ENCODE measurements around the gene RPS6KB2. TPM values are rescaled to one million over a fixed set of nuclear protein-coding genes. Genes with fewer than 3 reads are reported as not detected.

Gene RPS6KB2
- total RNA-seq, 1 experiment from 2014 or later = 54.1 TPM

DNA sequence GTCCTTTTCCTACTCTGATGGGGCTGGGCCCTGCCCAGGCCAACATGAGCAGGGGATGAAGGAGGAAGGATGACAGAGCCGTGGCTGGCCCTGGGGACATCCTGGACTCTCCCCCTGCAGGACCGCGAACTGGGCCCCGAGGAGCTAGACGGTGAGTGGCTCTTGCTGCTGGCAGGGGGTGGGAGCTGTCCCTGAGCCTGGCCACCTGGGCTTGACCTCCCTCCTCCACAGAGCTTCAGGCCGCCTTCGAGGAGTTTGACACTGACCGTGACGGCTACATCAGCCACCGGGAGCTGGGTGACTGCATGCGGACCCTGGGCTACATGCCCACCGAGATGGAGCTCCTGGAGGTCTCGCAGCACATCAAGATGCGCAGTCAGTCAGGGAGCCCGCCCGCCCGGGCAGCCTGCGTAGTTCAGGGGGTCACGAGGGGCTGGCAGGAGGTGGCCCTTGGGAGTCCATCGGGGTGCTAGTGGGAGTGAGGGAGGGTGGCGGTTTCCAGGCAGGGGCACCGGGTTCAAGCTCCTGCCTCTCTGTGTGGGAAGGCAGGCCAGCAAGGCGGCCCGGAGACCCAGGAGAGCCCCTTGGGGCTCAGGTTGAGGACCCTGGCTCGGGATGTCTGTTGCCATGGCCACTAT lies 27.9 kb downstream of the RPS6KB2 start:
- no peak overlapping the region for H3K4me3 ChIP-seq (replicated peaks in 1 of 2; ENCODE audit: low read depth in 1 of 2, low read length in 2 of 2)
- H3K79me2 ChIP-seq (ENCODE audit: insufficient read depth, low read length) = no peaks in the 10 kb centered on the region
- no peaks in the 10 kb centered on the region for H3K4me1 ChIP-seq (ENCODE audit: control insufficient read depth in 1 of 2, insufficient read depth in 2 of 2, low read length in 2 of 2)
- BruUV-seq (replicated peaks) = no TSS peak
- DNase-seq (ENCODE audit: low read depth, low spot score) (no peak), ATAC-seq (no peak)
- H3K4me2 ChIP-seq (ENCODE audit: low read length) = no peak overlapping the region
- H2AFZ ChIP-seq (ENCODE audit: low read depth, low read length, poor library complexity, severe bottlenecking) = no peak overlapping the region
- no peak overlapping the region for H3K27ac ChIP-seq (ENCODE audit: low read depth, low read length)
- H3K9me3 ChIP-seq (ENCODE audit: control insufficient read depth in 1 of 2, insufficient read depth in 1 of 2, low read depth in 1 of 2, low read length in 2 of 2) = no peaks in the 10 kb centered on the region
- ChIA-PET POLR2A (no interaction called here), RAD21 (ENCODE audit: low non-redundant PET in 1 of 2, low total read pairs in 2 of 2, uncharacterized antibody in 2 of 2, unreplicated experiment in 2 of 2) (no interaction called here), CTCF (no interaction called here)
- H3K36me3 ChIP-seq (ENCODE audit: control insufficient read depth in 1 of 2, insufficient read depth in 2 of 2, low read length in 2 of 2) = no peaks in the 10 kb centered on the region
- no peaks in the 10 kb centered on the region for H3K27me3 ChIP-seq (ENCODE audit: insufficient read depth, low read length)
- H3K9me2 ChIP-seq (ENCODE audit: insufficient read depth) = no peaks in the 10 kb centered on the region
- intact Hi-C loops (cut with micrococcal nuclease) = no loop called here
- TF ChIP-seq ELF1 (IDR thresholded peaks at IDR 0.05; ENCODE audit: borderline replicate concordance, low read depth) (no peak), FOSL1 (IDR thresholded peaks at IDR 0.05; ENCODE audit: low read depth) (no peak), CTCF (IDR thresholded peaks at IDR 0.05 in 2 of 3, conservative IDR thresholded peaks at IDR 0.05 in 1 of 3; ENCODE audit: borderline replicate concordance in 1 of 3, insufficient read depth in 1 of 3, low read depth in 2 of 3, low read length in 2 of 3) (no peak), ZNF274 (IDR thresholded peaks at IDR 0.05; ENCODE audit: low read depth, low read length) (no peak)
- TF ChIP-seq, protein P1, sequence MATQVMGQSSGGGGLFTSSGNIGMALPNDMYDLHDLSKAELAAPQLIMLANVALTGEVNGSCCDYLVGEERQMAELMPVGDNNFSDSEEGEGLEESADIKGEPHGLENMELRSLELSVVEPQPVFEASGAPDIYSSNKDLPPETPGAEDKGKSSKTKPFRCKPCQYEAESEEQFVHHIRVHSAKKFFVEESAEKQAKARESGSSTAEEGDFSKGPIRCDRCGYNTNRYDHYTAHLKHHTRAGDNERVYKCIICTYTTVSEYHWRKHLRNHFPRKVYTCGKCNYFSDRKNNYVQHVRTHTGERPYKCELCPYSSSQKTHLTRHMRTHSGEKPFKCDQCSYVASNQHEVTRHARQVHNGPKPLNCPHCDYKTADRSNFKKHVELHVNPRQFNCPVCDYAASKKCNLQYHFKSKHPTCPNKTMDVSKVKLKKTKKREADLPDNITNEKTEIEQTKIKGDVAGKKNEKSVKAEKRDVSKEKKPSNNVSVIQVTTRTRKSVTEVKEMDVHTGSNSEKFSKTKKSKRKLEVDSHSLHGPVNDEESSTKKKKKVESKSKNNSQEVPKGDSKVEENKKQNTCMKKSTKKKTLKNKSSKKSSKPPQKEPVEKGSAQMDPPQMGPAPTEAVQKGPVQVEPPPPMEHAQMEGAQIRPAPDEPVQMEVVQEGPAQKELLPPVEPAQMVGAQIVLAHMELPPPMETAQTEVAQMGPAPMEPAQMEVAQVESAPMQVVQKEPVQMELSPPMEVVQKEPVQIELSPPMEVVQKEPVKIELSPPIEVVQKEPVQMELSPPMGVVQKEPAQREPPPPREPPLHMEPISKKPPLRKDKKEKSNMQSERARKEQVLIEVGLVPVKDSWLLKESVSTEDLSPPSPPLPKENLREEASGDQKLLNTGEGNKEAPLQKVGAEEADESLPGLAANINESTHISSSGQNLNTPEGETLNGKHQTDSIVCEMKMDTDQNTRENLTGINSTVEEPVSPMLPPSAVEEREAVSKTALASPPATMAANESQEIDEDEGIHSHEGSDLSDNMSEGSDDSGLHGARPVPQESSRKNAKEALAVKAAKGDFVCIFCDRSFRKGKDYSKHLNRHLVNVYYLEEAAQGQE (IDR thresholded peaks at IDR 0.05; ENCODE audit: low read depth) = no peak
- no peak overlapping the region for H3K9ac ChIP-seq (ENCODE audit: low read length)
- no peaks in the 10 kb centered on the region for H4K20me1 ChIP-seq (ENCODE audit: insufficient read depth)
